Stomach (tissue), 9 donors: ENCODE measurements around the gene USP34. TPM values are rescaled to one million over a fixed set of nuclear protein-coding genes. Genes with fewer than 3 reads are reported as not detected.

Source experiments
- DNase-seq, 2 donors: peaks; one replicate each; pipeline versions ENCODE4 v3.0.0 to v3.0.0-alpha.2; 2013 to 2019
- H3K27ac ChIP-seq, 5 donors: fragments of 200-600 bp in 4 of 5; sonication (generic) in 4 of 5; one replicate each; pipeline ENCODE4 v1.5.1; 2013 to 2019; ENCODE audit warnings: mild to moderate bottlenecking in 1 of 5, moderate library complexity in 1 of 5
- H3K27me3 ChIP-seq, 3 donors: fragments of 200-600 bp; sonication (generic); one replicate each; pipeline ENCODE4 v1.5.1; 2017 to 2019; ENCODE audit warnings: mixed run types in 1 of 3
- H3K36me3 ChIP-seq, 4 donors: fragments of 200-600 bp; sonication (generic); 1 replicate in 3 of 4; 2 replicates in 1 of 4; pipeline ENCODE4 v1.5.1; 2016 to 2019
- H3K4me1 ChIP-seq, 4 donors: fragments of 200-600 bp; sonication (generic); one replicate each; pipeline ENCODE4 v1.5.1; 2016 to 2019
- H3K4me3 ChIP-seq, 4 donors: fragments of 200-600 bp; sonication (generic) in 3 of 4; one replicate each; pipeline ENCODE4 v1.5.1; 2016 to 2019; ENCODE audit warnings: mild to moderate bottlenecking in 1 of 4
- H3K9me3 ChIP-seq, 4 donors: fragments of 200-600 bp; sonication (generic); one replicate each; pipeline ENCODE4 v1.5.1; 2016 to 2019
- EP300 ChIP-seq: sonication (generic); formaldehyde crosslinking; IDR thresholded peaks from one replicate; pipeline ENCODE4 v1.6.1; 2017; ENCODE audit warnings: antibody characterized with exemption
- POLR2A ChIP-seq, 4 donors: fragments of 450-650 bp; IDR thresholded peaks; one replicate each; pipeline ENCODE4 v1.6.1; 2016; ENCODE audit warnings: antibody characterized with exemption in 4 of 4, control low read depth in 2 of 4, mild to moderate bottlenecking in 1 of 4, moderate library complexity in 1 of 4
- POLR2AphosphoS5 ChIP-seq, 3 donors: sonication (generic); formaldehyde crosslinking; IDR thresholded peaks; one replicate each; pipeline ENCODE4 v1.6.1; 2016; ENCODE audit warnings: antibody characterized with exemption in 3 of 3
- WGBS, 5 donors: extraction: QIAGEN DNeasy Blood & Tissue Kit in 3 of 5; methylation state at CpG; one replicate each; pipeline versions ENCODE4 v1.1.5 to v1.1.7; 2013 to 2018; 5-methylcytosine and 5-hydroxymethylcytosine counted together
- intact Hi-C: fragments of 100-400 bp; cut with DNase I; formaldehyde crosslinking; loops from one replicate; pipeline ENCODE4 v1.15.1; 2023; ENCODE audit warnings: low total_unique reads
- polyA plus RNA-seq, 3 donors: library from polyadenylated mRNA; stranded (reverse); fragments of 200-250 nt; gene quantifications; one replicate each; pipeline ENCODE4 v1.2.3, GENCODE V29; 2013
- total RNA-seq, 5 donors: library from RNA; depleted of rRNA; stranded (reverse); fragments of >200 nt; gene quantifications; one replicate each; pipeline versions ENCODE4 v1.1.0 to v1.2.3, GENCODE V29; 2014 to 2016
- TF ChIP-seq, protein P1 (sequence below), 7 experiments: fragments of 450-650 bp in 4 of 7; fragments of 200-600 bp in 3 of 7; sonication (generic) in 3 of 7; IDR thresholded peaks; one replicate each; pipeline ENCODE4 v1.5.1; 2016 to 2019; ENCODE audit warnings: antibody characterized with exemption in 7 of 7, control low read depth in 2 of 7, mild to moderate bottlenecking in 1 of 7
- donor health status: healthy with polysubstance abuse.
- donor health status: Bipolar disorder and iron deficiency.
- donor health status: healthy.

The USP34 gene
- total and polyA plus RNA-seq, 8 donors: 21.1 to 300 (median 73.2) TPM

DNA sequence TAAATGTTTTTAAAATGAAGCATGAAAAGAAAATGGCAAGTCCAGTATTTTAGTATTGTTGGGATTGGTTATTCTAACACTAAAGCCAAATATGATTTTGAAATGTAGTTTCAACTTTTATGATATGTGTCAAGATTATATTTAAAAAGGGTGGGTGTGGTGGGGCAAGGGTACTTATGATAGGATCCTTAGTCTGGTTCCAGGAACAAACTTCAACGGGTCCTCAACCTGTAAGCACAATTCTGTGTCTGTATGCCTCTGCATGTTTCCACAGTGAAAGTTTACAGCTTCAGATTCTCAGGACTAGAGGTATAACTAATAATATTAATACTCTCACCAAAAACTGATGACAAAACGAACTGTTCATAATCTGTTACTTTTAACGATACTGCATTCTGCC lies 5.8 kb downstream of the USP34 start:
- no peak for TF ChIP-seq POLR2AphosphoS5 (IDR thresholded peaks at IDR 0.05)
- no peak for TF ChIP-seq POLR2A (IDR thresholded peaks at IDR 0.05)
- TF ChIP-seq EP300: no peak
- TF ChIP-seq, protein P1, sequence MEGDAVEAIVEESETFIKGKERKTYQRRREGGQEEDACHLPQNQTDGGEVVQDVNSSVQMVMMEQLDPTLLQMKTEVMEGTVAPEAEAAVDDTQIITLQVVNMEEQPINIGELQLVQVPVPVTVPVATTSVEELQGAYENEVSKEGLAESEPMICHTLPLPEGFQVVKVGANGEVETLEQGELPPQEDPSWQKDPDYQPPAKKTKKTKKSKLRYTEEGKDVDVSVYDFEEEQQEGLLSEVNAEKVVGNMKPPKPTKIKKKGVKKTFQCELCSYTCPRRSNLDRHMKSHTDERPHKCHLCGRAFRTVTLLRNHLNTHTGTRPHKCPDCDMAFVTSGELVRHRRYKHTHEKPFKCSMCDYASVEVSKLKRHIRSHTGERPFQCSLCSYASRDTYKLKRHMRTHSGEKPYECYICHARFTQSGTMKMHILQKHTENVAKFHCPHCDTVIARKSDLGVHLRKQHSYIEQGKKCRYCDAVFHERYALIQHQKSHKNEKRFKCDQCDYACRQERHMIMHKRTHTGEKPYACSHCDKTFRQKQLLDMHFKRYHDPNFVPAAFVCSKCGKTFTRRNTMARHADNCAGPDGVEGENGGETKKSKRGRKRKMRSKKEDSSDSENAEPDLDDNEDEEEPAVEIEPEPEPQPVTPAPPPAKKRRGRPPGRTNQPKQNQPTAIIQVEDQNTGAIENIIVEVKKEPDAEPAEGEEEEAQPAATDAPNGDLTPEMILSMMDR (IDR thresholded peaks at IDR 0.05): no peak
- H3K4me3 ChIP-seq: no peak overlapping the region
- intact Hi-C loops: no loop called here
- WGBS, 5 donors: 26 to 58% (median 39%) methylated on average over 3 of the region's 3 CpGs
- H3K36me3 ChIP-seq: peaks cover 0 to 9% (median 2%) of the 10 kb centered on the region in 4 donors
- H3K4me1 ChIP-seq: peaks cover 0 to 96% (median 53%) of the 10 kb centered on the region in 4 donors
- H3K9me3 ChIP-seq: no peaks in the 10 kb centered on the region
- H3K27me3 ChIP-seq: no peaks in the 10 kb centered on the region
- no peak for DNase-seq
- peak overlapping the region in 1 of 5 donors; percentile 0 for H3K27ac ChIP-seq

DNA sequence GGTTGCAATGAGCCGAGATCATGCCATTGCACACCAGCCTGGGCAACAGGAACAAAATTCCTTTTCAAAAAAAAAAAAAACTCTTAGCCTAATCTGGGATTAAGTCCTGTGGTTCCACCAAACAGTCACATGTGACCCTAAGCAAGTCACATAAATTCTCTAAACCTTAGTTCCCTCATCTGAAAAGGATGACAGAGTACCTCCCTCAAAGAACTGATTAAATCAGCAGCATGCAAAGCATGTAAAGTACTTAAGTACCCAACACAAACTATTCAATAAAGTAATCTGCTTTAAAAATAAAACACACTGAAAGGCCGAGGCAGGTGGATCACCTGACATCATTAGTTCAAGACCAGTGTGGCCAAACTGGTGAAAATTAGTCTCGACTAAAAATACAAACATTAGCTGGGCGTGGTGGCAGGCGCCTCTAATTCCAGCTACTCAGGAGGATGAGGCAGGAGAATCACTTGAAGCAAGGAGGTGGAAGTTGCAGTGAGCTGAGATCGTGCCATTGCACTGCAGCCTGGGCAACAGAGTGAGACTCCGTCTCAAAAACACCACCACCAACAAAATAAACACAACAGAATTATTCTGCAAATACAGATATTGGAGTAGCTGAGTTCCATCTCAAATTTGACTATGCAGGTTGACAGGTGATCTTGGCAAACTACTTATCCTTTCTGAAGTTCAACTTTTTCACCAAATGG lies 7.0 kb downstream of the USP34 start:
- peaks cover 0 to 99% (median 50%) of the 10 kb centered on the region in 4 donors for H3K4me1 ChIP-seq
- 65 to 82% (median 68%) methylated on average over 7 of the region's 7 CpGs for WGBS, 5 donors
- DNase-seq: no peak
- peaks cover 0 to 9% (median 2%) of the 10 kb centered on the region in 4 donors for H3K36me3 ChIP-seq
- no peak overlapping the region for H3K27ac ChIP-seq
- TF ChIP-seq EP300 (no peak), POLR2AphosphoS5 (IDR thresholded peaks at IDR 0.05) (no peak), POLR2A (IDR thresholded peaks at IDR 0.05) (no peak)
- TF ChIP-seq, protein P1 (IDR thresholded peaks at IDR 0.05): no peak
- no peaks in the 10 kb centered on the region for H3K27me3 ChIP-seq
- H3K9me3 ChIP-seq: no peaks in the 10 kb centered on the region
- H3K4me3 ChIP-seq: no peak overlapping the region
- intact Hi-C loops: no loop called here

DNA sequence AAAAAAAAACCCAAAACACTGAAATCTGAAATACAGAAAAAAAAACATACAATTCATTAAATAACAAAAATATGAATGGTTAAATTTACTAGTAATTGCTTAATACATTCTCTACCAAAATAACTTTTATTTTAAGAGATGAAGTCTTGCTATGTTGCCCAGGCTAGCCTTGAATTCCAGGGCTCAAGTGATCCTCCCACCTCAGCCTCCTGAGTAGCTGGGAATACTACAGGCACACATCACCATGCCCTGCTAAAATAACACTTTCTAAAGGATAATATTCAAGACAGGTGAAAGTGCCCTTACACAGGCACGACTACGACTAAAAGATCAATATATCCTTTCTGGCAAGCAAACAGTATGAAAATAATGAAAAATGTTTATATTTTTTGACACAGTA lies 9.5 kb downstream of the USP34 start:
- Histone ChIP-seq H3K4me3 (no peak overlapping the region), H3K27me3 (no peaks in the 10 kb centered on the region), H3K4me1 (peaks cover 11 to 99% (median 54%) of the 10 kb centered on the region in 4 donors), H3K9me3 (no peaks in the 10 kb centered on the region), H3K27ac (no peak overlapping the region), H3K36me3 (no peaks in the 10 kb centered on the region)
- no peak for DNase-seq
- TF ChIP-seq, protein P1 (IDR thresholded peaks at IDR 0.05): no peak
- TF ChIP-seq POLR2AphosphoS5 (IDR thresholded peaks at IDR 0.05) (no peak), POLR2A (IDR thresholded peaks at IDR 0.05) (no peak), EP300 (no peak)
- 87 to 96% (median 92%) methylated on average over 2 of the region's 2 CpGs for WGBS, 5 donors
- intact Hi-C loops: no loop called here

DNA sequence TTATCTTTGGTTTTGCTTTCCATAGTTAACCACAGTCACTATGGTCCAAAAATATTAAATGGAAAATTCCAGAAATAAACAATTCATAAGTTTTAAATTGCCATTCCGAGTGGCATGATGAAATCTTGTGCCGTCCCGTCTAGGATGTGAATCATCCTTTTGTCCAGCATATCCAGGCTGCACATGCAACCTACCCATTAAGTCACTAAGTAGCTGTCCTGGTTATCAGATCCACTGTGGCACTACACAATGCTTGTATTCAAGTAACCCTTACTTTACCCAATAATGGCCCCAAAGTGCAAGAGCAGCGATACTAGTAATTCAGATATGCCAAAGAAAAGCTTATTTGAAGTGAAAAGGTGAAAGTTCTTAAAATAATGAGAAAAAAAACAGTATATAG lies 10.7 kb downstream of the USP34 start:
- Histone ChIP-seq H3K27me3 (no peaks in the 10 kb centered on the region), H3K9me3 (no peaks in the 10 kb centered on the region), H3K4me3 (no peak overlapping the region), H3K4me1 (peaks cover 12 to 99% (median 54%) of the 10 kb centered on the region in 4 donors), H3K27ac (peak overlapping the region in 1 of 5 donors; percentile 29), H3K36me3 (no peaks in the 10 kb centered on the region)
- 55 to 77% (median 69%) methylated on average over 4 of the region's 4 CpGs for WGBS, 5 donors
- no peak for DNase-seq
- no peak for TF ChIP-seq POLR2A (IDR thresholded peaks at IDR 0.05)
- TF ChIP-seq, protein P1 (IDR thresholded peaks at IDR 0.05): no peak
- TF ChIP-seq EP300: no peak
- no peak for TF ChIP-seq POLR2AphosphoS5 (IDR thresholded peaks at IDR 0.05)
- intact Hi-C loops: no loop called here
